HG03066 (cell line): ENCODE measurements around the gene CLEC20A.

ENCODE experiments used
- ATAC-seq: cut with Tn5 transposase; IDR thresholded peaks from one replicate; pipeline ENCODE4 v1.9.1; 2021; ENCODE audit warnings: low read depth; ENCODE audit not compliant: unreplicated experiment

CLEC20A gene

DNA sequence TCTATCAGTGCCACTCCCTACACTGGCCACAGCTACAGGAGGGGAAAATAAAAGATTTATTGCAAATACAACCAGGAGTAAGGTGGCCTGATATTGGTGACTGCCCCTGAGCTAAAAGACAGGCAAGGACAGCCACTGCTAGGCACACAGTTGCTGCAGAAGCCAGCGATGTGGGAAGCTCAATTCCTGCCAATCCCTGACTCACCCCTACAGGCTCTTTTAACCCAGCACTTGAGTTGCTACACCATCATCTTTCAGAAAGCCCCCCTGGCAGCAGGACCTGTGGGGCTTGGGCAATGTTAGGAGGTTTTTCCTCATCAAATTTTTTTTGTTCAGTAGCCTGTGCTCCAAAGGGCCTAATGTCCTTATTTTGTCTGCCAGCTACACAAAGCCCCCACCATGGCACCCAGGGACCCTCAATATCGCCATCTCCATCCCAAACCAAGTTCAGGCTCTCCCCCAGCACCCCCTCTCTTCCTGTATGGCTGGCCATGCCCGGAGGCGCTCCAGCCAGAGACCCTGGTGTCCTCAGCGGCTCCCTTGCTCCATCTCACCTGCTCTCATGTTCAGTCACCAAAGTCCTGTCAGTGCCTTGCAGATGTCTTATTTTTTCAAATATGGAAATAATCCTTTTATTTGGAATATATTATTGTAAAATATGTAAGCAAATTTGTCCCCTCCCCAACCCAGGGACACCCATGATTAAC lies 13.4 kb downstream of the CLEC20A start:
- ATAC-seq: no peak

DNA sequence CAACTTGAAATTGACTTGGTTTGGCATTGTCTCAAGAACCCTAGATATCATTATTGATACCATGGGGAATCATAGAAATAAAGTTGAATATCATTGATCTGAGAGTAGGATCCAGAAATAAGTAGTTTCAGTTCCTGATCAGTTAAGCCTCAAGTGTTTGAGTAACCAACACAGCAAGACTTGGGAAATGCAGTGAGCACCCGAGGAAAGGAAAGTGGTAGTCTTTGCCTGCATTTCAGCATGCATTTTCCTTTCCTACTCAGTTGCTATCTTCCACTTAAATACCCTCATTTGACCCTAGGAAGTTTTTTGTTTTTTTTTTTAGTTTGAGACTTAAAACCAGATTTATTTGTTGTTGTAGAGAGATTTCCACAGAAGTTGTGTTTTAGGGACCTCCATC lies 18.9 kb downstream of the CLEC20A start:
- no peak for ATAC-seq

DNA sequence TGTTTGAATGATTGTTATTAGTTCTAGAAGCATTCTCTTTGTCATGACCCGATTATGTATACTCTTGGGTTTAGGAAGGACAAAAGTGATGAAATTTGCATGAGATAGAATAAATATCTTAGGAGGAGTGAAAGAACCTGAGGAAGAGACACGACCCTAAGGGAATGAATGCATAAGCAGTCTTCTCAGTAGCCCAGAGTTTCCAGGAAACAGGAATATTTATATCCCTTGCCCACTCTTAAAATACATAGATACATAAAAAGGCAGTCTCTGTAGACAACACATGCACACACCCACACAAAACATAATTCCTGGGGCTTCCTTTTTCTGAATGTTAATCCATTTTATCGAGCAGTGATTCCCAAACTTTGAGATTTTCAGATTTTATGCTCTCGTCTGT lies 19.4 kb downstream of the CLEC20A start:
- ATAC-seq: no peak

DNA sequence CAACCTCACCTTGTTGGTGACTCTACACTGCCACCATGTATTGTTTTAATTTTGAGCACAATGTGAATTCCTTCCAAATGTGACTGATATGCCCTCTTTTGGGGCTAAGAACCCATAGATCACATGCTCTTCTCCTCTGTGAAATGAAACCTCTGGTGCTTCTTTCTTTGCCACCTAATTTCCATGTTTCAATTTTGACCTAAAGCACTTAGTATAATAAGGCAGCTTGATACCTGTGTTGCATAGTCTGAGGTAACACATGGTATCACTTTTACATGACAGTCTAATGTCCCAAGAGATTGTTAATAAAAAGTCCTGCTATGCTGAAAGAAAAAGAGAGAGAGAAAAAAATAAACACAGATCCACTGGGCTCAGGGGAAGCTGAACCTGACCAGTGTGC lies 24.2 kb downstream of the CLEC20A start:
- no peak for ATAC-seq

DNA sequence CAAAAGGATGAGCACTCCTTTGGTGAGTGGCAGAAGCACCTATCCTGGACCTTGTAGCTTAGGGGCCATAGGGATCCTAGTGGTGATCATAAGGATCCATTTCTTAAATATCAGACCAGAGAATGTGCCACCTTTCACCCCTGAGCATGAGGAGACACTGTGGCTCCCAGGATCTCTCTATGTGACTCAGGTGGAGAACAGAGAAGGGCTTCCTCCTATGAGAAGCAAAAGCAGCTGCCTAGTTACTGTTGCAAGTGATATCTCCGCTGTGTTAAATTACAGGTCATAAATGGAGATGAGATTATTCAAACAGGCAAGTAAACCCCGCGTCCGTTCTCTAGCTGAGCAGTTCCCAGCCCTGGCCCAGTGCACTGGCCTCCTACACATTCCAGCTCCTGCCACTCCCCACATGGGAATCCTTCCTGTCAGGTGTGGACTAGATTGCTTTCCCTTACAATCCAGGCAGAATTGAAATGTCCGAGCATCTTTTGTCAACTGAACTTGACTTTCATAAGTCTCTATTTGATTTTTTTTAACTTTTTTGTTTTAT lies 26.3 kb downstream of the CLEC20A start:
- no peak for ATAC-seq

DNA sequence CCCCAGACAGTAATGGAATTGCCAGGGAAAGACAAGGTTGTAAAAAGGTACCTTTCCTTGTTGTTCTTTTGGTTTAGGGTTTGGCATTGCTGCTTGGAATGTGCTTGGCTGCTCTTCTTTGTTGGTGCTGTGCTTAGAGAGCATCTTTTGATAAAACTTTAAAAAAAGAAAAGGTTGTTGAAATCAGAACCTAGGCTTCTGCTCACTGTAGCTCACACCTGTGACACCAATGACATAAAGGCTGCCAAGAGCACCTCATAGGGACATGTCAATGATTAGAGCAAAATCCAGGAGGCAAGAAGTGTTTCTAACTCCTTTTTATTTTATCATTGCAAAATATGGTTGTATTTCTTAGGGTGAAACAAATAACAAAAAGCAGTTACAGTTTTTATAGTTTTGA lies 28.9 kb downstream of the CLEC20A start:
- ATAC-seq: no peak

DNA sequence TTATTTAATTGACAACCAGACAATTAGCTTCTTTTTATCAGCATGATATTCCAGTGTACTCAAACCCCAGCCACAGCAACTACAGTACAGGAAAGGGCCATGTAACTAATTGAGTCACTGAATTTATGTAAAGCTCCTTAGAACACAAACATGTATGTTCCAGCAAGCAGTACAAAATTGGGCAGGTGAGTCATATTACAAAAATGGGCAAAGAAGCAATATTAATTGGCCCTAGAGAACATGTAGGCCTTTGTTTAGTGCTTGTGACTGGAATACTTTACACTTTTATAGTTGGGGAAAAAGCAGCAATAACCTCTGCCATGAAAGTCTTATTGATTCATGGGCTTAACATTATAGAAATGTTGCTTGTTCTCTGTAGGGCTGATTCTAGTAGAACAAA lies 31.8 kb downstream of the CLEC20A start:
- ATAC-seq: no peak

DNA sequence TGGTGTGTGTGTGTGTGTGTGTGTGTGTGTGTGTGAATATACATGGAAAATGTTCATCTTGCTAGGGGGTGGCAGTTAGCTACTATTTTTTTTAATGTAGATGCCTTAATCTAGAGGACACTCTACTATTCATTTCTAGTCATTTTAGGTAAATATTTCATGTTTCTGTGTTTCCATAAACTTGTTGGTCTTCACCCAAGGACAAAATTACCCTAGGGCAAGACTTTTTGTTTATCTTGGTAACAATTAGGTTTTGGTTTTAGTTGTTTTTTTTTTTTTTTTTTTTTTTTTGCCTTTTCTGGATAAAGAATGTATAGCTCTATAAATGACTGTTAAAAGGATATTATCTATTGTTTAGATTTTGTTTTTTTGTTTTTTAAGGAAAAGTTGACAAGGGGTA lies 32.2 kb downstream of the CLEC20A start:
- ATAC-seq: no peak

DNA sequence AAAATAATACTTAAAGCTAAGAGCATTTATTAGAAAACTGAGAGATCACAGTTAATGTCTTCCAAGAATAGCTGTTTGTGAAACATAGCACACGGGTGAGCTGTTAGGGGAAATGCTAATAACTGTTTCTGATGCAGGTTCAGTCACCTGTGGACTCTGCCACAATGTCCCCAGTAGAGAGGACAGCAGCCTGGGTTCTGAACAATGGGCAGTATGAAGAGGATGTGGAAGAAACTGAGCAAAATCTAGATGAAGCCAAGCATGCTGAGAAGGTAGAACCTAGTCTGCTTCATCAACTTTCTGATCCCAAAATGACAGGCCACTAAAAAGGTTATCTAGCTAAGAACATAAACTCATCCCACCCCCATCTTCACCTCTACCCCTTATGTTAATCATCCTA lies 32.6 kb downstream of the CLEC20A start:
- no peak for ATAC-seq

DNA sequence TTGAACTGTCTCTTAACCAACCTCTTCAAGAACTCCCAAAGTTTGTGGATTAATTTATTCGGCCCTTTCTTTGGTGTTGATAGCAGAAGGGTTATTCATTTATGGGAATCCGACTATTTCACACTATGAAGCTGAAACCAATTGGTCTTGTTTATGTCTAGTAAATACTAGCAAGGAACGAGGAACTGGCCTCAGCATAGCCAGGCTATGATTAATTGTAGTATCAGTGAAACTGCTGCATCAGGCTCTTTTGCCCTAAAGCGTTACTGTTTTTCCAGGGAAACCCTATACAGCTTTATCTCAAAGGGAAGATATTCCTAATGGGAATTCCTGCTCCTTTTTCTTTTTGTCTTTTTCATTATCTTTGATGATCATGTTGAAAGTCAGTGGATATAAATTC lies 35.1 kb downstream of the CLEC20A start:
- no peak for ATAC-seq

DNA sequence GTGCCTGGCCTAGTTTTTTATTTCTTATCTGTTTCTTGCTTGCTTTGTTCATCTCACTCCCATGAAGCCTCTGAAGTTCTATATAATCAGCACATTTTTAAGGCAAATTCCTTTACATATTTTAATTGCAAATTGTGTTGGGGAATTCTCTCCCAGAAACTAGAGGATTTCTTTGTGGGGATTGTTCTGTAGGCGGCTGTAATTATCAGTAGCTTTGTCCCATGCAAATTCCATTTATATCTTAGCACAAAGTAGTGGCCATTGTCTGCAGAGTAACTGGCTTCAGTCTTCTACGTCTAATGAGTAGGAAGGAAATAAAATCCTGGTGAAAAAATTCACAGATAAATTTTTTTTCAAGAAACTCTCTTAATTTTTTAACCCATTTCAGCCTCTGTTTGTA lies 35.7 kb downstream of the CLEC20A start:
- ATAC-seq: no peak

DNA sequence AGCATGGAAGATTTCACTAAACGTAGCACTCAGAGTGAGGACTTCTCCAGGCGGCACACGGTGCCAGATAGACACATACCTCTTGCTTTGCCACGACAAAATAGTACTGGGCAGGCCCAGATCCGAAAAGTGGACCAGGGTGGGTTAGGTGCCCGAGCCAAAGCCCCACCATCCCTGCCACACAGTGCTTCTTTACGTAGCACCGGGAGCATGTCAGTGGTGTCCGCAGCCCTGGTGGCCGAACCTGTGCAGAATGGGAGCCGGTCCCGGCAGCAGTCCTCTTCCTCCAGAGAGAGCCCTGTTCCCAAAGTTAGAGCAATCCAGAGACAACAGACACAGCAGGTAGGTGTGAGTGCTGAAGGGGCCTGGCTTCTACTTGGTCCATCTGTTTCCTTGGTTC lies 38.6 kb downstream of the CLEC20A start:
- ATAC-seq: no peak

DNA sequence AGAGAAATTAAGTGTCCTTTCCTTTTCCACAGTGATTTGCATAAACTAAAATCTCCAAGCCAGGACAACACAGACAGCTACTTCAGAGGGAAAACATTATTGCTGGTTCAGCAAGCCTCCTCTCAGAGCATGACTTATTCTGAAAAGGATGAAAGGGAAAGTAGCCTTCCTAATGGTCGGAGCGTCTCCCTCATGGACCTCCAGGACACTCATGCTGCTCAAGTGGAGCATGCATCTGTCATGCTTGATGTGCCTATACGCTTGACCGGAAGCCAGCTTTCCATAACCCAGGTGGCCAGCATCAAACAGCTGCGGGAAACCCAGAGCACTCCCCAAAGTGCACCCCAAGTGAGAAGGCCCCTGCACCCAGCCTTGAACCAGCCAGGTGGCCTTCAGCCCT lies 39.1 kb downstream of the CLEC20A start:
- no peak for ATAC-seq

DNA sequence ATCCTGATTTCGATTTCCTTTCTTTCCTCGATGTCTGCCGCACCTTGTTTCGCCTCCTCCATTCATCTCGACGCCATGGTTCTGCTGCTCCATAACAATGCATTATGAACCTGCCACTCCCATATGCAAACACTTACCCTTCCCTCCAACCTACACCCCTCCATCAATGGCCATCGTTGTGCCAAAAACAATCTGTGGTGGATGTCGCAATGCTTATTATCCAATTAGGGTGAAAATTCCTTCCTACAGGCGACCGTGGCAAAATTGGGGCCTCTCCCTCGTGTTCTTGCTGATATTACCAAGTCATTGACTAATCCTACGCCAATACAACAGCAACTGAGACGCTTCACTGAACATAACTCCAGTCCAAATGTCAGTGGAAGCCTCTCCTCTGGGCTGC lies 40.3 kb downstream of the CLEC20A start:
- no peak for ATAC-seq

DNA sequence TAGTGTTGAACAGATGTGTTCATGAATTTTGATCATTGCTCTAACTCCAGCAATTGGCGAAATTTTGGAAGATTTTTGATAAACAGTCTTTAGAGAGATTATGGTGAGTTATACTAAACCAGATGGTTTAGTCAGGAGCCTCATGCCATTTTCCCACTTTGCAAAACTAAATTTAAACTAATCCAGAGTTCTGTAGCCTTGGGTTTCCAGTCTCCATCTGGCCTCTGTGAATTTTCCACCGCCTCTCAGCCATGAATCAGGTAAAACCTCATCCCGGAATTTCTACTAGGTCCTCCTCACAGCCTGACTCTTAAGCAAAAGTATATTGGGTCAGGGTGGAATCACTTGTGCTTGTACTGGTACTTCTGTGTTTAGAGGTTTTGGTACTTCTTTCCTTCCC lies 44.8 kb downstream of the CLEC20A start:
- ATAC-seq: no peak

DNA sequence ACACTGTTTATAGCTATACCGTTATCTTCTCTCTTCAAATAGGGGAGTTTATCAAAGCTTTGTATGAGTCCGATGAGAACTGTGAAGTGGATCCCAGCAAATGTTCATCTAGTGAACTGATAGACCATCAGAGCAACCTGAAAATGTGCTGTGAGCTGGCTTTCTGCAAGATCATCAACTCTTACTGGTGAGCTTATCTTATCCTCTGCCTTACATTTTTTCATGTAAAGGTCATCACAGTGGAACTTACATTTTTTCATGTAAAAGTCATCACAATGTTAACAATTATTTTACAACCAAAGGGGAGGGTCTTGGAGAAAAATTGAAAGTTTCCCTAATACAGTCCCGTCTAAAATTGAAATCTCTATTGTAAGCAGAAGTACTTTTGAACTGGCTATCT lies 45.2 kb downstream of the CLEC20A start:
- no peak for ATAC-seq

DNA sequence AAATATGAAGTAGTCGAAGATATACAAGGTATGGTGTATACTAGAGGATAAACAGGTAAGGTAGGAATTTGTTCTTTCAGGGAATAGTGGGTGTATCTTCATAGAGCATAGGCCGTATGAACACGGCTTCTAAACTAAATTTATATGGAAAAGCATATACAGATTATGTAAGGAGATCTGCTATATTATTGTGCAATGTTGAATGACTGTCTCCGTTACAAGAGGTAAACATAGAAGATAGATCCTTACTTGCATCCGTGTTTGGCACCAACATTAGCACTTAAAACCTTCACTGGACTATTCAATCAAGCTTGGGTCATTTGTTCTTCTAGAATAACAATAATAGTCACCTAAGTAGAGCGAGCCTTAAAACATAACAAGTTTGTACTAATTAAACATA lies 45.9 kb downstream of the CLEC20A start:
- no peak for ATAC-seq

DNA sequence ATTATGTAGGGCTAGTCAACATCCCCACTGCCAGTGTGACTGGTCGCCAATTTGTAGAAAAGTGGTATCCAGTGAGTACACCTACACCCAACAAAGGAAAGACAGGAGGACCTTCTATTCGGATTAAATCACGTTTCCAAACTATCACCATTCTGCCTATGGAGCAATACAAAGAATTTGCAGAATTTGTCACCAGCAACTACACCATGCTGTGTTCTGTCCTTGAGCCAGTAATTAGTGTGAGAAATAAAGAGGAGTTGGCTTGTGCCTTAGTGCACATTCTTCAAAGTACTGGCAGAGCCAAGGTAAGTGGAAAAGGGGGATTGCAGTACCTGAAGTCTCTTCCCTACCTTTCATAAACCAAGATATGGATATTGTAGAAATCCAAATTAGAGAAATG lies 53.8 kb downstream of the CLEC20A start:
- ATAC-seq: no peak

DNA sequence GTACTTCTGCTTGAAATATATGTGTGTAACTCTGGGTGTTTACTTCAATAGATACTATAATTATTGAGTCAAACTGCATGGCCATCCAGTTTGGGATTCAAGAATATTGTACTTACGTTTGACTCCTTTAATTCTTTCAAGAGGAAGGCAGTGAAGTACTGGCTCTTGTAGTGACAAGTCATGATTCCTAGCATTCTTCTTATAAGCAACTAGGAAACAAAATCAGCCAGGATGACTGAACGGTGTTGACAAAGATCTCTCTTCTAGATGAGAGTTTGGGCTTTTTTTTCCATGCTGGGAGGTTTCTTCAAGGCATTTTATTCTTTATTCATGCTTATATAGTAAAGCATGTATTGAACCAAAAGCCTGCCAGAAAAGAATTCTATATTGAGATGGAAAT lies 58.3 kb downstream of the CLEC20A start:
- ATAC-seq: no peak

DNA sequence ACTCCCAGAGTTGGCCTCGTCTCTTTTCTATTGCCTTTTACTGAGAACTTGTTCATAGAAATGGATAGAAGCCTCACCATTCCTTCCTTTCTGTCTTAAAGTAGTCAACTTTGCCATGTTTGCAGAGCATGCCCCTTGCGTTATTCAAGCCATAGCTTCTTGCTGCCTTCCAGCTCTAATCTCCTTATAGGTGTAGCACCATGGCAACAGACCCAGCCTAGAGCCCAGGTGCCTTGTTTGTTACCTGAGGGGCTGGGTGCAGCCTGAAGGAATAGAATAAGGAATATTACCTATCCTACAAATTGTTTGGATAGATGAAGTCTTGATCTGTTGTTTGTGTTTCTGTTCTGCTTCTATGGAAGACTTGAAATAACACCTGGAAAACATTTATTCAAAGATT lies 59.9 kb downstream of the CLEC20A start:
- ATAC-seq: no peak

DNA sequence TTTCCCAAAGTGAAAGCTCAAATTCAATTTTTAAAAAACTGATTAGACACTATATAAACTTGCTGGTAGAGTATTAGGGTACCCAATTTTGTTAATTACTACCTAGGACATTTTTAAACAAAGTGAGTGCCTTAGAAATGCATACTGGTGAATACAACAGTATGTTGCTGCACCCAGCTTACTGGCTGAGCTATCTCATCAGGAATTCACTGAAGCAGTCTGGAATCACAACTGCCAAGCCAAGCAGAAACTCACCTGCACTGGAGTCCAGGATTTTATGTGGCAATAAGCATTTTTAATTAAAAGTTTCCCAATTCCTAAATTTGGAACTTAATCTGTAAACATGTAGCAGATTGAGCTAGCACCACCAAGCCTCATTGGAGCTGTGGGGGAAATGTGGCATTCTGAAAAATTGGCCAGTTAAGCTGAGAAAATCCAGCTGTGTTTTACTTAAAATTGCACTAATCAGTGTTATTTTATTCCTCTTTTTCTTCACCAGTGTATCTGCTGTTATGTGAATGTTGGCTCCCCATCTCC lies 61.8 kb downstream of the CLEC20A start:
- ATAC-seq: no peak

DNA sequence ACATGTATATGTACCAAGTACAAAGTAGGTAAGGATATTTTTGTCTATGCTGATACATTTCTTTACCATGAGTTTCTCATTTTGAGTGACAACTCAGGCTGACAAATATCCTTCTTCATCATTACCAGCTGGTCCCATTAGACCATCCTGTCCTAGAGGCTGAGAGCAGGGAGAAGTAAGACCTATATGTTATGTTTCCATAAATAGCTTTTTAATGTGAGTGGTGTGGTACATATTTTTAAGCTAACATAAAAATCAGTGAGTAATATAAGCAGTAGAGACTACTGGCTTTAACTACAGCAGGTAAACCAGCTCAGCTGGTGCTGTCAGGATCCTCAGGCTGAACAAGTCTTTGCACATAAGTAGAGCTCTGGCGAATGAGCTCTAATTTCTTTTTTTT lies 62.4 kb downstream of the CLEC20A start:
- no peak for ATAC-seq
